OCI-M2 (cell line): ENCODE results near the gene LIPH.
"Not testable (repeated sequence)": the region's sequence is repeated elsewhere in the genome, so short reads cannot be mapped to it uniquely, and the experiment has no call there.

ENCODE experiments used
- DNase-seq: peaks from one replicate; lab custom pipeline; 2025; ENCODE audit not compliant: unreplicated experiment; lab: John Stamatoyannopoulos, UW

LIPH gene

GRCh38 chr3:185489462-185489861 lies 62.9 kb downstream of the LIPH start:
- DNase-seq: no peak

GRCh38 chr3:185488465-185488864 lies 63.9 kb downstream of the LIPH start:
- no peak for DNase-seq

- DNase-seq: no peak
Measured at GRCh38 chr3:185486394-185486793, 66.0 kb downstream of the LIPH start.

GRCh38 chr3:185484296-185484695 lies 68.1 kb downstream of the LIPH start:
- no peak for DNase-seq

- no peak for DNase-seq
Measured at GRCh38 chr3:185479373-185479945, 72.9 kb downstream of the LIPH start.

- no peak for DNase-seq
Measured at GRCh38 chr3:185477316-185477715, 75.1 kb downstream of the LIPH start.

- DNase-seq: not testable (repeated sequence)
Measured at GRCh38 chr3:185474922-185475321, 77.5 kb downstream of the LIPH start.

GRCh38 chr3:185473290-185473815 lies 79.0 kb downstream of the LIPH start:
- DNase-seq: no peak

- no peak for DNase-seq
Measured at GRCh38 chr3:185470323-185470722, 82.1 kb downstream of the LIPH start.

- DNase-seq: no peak
Measured at GRCh38 chr3:185469542-185469941, 82.8 kb downstream of the LIPH start.

- DNase-seq: not testable (repeated sequence)
Measured at GRCh38 chr3:185466123-185466522, 86.3 kb downstream of the LIPH start.

GRCh38 chr3:185465471-185465870 lies 86.9 kb downstream of the LIPH start:
- DNase-seq: no peak

GRCh38 chr3:185460719-185461350 lies 91.6 kb downstream of the LIPH start:
- DNase-seq: no peak

- DNase-seq: no peak
Measured at GRCh38 chr3:185460309-185460708, 92.1 kb downstream of the LIPH start.

GRCh38 chr3:185457376-185457775 lies 95.0 kb downstream of the LIPH start:
- DNase-seq: no peak
